Spleen (tissue), 11 donors: ENCODE data around the gene SFT2D1. TPM values are rescaled to one million over a fixed set of nuclear protein-coding genes. Genes with fewer than 3 reads are reported as not detected.

Experiments
- DNase-seq: peaks from one replicate; pipeline ENCODE4 v3.0.0-alpha.2; 2020
- H3K27ac ChIP-seq, 8 donors: fragments of 200-600 bp; sonication (generic) in 7 of 8; 1 replicate in 4 of 8; 2 replicates in 4 of 8; pipeline versions ENCODE4 v1.5.0 to v1.8.0; 2016 to 2021; ENCODE audit warnings: inconsistent platforms in 4 of 8, mild to moderate bottlenecking in 4 of 8, moderate library complexity in 1 of 8
- H3K27me3 ChIP-seq, 7 donors: fragments of 200-600 bp; sonication (generic) in 6 of 7; replicated peaks in 1 of 7; 1 replicate in 4 of 7; 2 replicates in 3 of 7; pipeline versions ENCODE4 v1.5.0 to v1.8.0; 2016 to 2021; ENCODE audit warnings: inconsistent platforms in 3 of 7, mild to moderate bottlenecking in 1 of 7
- H3K36me3 ChIP-seq, 6 donors: fragments of 200-600 bp; sonication (generic) in 5 of 6; 1 replicate in 4 of 6; 2 replicates in 2 of 6; pipeline versions ENCODE4 v1.5.0 to v1.8.0; 2016 to 2021; ENCODE audit warnings: inconsistent platforms in 2 of 6
- H3K4me1 ChIP-seq, 6 donors: fragments of 200-600 bp; sonication (generic) in 5 of 6; 1 replicate in 3 of 6; 2 replicates in 3 of 6; pipeline versions ENCODE4 v1.5.0 to v1.8.0; 2016 to 2021; ENCODE audit warnings: inconsistent platforms in 3 of 6
- H3K4me3 ChIP-seq, 8 donors: fragments of 200-600 bp; sonication (generic) in 7 of 8; 1 replicate in 4 of 8; 2 replicates in 4 of 8; pipeline versions ENCODE4 v1.5.0 to v1.8.0; 2016 to 2021; ENCODE audit warnings: inconsistent platforms in 4 of 8, mild to moderate bottlenecking in 4 of 8, moderate library complexity in 2 of 8
- H3K9me3 ChIP-seq, 8 donors: fragments of 200-600 bp; sonication (generic) in 7 of 8; 1 replicate in 4 of 8; 2 replicates in 4 of 8; pipeline versions ENCODE4 v1.5.0 to v1.8.0; 2016 to 2021; ENCODE audit warnings: inconsistent platforms in 4 of 8
- POLR2A ChIP-seq, 3 donors: fragments of 450-650 bp; IDR thresholded peaks; one replicate each; pipeline ENCODE4 v1.5.1; 2017; ENCODE audit warnings: antibody characterized with exemption in 3 of 3, mild to moderate bottlenecking in 1 of 3
- POLR2AphosphoS5 ChIP-seq, 3 donors: sonication (generic); formaldehyde crosslinking; IDR thresholded peaks; one replicate each; pipeline ENCODE4 v1.5.1; 2017; ENCODE audit warnings: antibody characterized with exemption in 3 of 3
- WGBS, 5 donors: extraction: QIAGEN DNeasy Blood & Tissue Kit in 3 of 5; methylation state at CpG; one replicate each; pipeline versions ENCODE4 v1.1.5 to v1.1.7; 2013 to 2018; 5-methylcytosine and 5-hydroxymethylcytosine counted together
- intact Hi-C: fragments of 100-400 bp; cut with DNase I; formaldehyde crosslinking; loops from one replicate; pipeline ENCODE4 v1.15.0; 2023; ENCODE audit warnings: low total_unique reads
- polyA plus RNA-seq, 3 donors: library from polyadenylated mRNA; stranded (reverse); fragments of 200-250 nt; gene quantifications; one replicate each; pipeline ENCODE4 v1.2.1, GENCODE V29; 2013
- total RNA-seq, 7 donors: library from RNA; depleted of rRNA in 3 of 7; stranded (reverse); fragments of >200 nt in 3 of 7; fragmentation: NEBNext Ultra II Directional in 4 of 7; extraction: Animal tissue kit (Norgen Biotek cat#: 25700) in 4 of 7; gene quantifications; one replicate each; pipeline versions ENCODE4 v1.1.0 to v1.2.1, GENCODE V29; 2016 to 2021
- TF ChIP-seq, protein P1 (sequence below), 11 experiments: fragments of 200-600 bp in 7 of 11; fragments of 450-650 bp in 4 of 11; sonication (generic) in 4 of 11; IDR thresholded peaks in 8 of 11; conservative IDR thresholded peaks in 3 of 11; 1 replicate in 7 of 11; 2 replicates in 4 of 11; pipeline versions ENCODE4 v1.4.0 to v1.8.0; 2016 to 2021; ENCODE audit warnings: antibody characterized with exemption in 11 of 11, inconsistent platforms in 4 of 11, mild to moderate bottlenecking in 1 of 11
- donor health status: healthy with polysubstance abuse.
- donor health status: DM: no; HTN: no; CAD: no; lungs with moderate emphysema.
- donor health status: DM: no; HTN: no; CAD: no.
- donor health status: Bipolar disorder and iron deficiency.
- donor health status: healthy.
- donor health status: DM: no; HTN: no; CAD: no.
- donor health status: DM: yes; HTN: yes; CAD: no.

The SFT2D1 gene
- total and polyA plus RNA-seq, 10 donors = 46.0 to 71.0 (median 55.5) TPM

DNA sequence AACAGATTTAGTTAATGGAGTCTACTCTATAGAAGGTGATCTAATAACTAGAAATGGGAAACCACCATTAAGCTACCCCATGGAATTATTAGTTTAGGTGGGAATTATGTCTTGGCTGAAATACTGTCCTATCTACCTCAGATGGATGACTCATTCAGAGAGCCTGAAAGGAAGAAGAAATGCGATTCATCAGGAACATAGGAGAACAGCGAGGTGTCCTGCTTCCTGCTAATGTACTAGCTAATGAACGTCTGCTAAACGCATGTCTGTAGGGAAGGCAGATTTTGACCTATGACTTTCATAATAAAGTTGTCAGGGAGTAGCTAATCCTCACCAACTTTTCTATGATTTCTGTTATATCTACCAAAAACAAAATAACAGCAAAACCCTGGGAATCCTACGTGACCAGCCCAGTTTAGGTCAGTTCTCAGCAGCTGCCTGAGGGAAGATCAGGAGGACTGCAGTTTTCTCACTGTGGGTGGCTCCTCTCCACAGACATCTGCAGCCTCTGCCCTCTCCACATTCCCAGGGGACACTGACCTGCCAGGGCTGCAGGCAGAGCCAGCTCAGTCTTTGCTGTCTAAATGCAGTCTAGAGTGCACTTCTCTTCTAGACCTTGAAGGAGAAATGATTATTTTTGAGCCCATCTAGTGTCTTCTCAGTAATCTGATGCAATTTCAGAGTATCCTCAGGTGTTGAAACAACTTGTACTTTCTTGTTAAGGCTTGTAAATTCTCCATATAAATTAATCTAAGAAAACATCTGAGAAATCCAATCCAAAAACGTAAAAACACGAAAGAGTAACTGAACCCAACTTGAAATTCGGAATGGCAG lies 18.1 kb upstream of the SFT2D1 start:
- Histone ChIP-seq H3K4me1 (peaks cover 0 to 12% (median 0%) of the 10 kb centered on the region in 6 donors), H3K4me3 (no peak overlapping the region), H3K27me3 (no peaks in the 10 kb centered on the region), H3K9me3 (peaks cover 0 to 3% (median 0%) of the 10 kb centered on the region in 8 donors), H3K27ac (peak overlapping the region in 3 of 8 donors; percentile 6 to 55 (median 30)), H3K36me3 (peaks cover 0 to 35% (median 15%) of the 10 kb centered on the region in 6 donors)
- TF ChIP-seq, protein P1, sequence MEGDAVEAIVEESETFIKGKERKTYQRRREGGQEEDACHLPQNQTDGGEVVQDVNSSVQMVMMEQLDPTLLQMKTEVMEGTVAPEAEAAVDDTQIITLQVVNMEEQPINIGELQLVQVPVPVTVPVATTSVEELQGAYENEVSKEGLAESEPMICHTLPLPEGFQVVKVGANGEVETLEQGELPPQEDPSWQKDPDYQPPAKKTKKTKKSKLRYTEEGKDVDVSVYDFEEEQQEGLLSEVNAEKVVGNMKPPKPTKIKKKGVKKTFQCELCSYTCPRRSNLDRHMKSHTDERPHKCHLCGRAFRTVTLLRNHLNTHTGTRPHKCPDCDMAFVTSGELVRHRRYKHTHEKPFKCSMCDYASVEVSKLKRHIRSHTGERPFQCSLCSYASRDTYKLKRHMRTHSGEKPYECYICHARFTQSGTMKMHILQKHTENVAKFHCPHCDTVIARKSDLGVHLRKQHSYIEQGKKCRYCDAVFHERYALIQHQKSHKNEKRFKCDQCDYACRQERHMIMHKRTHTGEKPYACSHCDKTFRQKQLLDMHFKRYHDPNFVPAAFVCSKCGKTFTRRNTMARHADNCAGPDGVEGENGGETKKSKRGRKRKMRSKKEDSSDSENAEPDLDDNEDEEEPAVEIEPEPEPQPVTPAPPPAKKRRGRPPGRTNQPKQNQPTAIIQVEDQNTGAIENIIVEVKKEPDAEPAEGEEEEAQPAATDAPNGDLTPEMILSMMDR (IDR thresholded peaks at IDR 0.05 in 8 of 11, conservative IDR thresholded peaks at IDR 0.05 in 3 of 11) = no peak
- TF ChIP-seq POLR2AphosphoS5 (IDR thresholded peaks at IDR 0.05) = no peak
- TF ChIP-seq POLR2A (IDR thresholded peaks at IDR 0.05) = no peak
- no peak for DNase-seq
- 47 to 80% (median 68%) methylated on average over 8 of the region's 8 CpGs for WGBS, 5 donors
- intact Hi-C loops = no loop called here

DNA sequence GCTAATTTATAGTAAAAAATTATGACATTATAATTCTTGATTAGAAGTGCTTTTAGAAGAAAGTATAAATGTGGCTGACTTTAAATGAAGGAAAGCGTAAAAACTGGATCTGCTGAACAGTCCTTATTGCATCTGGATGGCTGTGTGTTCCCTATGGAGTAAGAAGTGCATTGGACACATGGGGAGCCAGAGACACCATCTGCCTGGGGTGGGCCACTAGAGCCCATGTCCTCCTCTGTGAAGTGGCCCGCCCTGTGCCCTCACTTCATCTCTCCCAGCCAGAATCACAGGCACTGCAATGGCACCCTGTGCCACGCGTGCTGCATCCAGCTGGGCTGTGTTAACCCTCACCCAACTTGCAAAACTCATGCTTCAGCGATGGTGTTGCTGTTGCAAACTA lies 13.2 kb upstream of the SFT2D1 start:
- peaks cover 0 to 6% (median 0%) of the 10 kb centered on the region in 8 donors for H3K9me3 ChIP-seq
- H3K4me1 ChIP-seq = peaks cover 0 to 11% (median 2%) of the 10 kb centered on the region in 6 donors
- WGBS, 5 donors = 66 to 80% (median 71%) methylated on average over 5 of the region's 5 CpGs
- intact Hi-C loops = no loop called here
- H3K27ac ChIP-seq = no peak overlapping the region
- H3K36me3 ChIP-seq = no peaks in the 10 kb centered on the region
- no peak overlapping the region for H3K4me3 ChIP-seq
- no peaks in the 10 kb centered on the region for H3K27me3 ChIP-seq
- no peak for TF ChIP-seq POLR2AphosphoS5 (IDR thresholded peaks at IDR 0.05)
- DNase-seq = no peak

DNA sequence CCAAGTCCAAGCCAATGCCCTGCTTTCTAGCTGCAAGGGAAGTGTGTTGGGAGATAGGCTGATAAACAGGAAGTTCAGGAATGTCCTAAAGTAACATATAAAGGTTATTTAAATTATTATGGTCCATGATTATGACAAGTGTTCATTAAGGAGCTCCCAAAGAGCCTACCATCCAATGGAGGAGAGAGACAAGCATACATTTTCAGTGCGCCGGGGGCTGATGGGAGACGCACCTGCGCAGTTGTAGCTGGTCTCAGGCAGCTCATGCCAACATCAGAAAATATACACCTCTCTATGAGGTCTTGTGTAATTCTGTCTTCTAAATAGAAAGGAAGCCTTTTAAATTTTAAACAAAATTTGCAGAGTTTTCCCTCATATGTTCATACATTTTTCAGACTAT lies 12.6 kb upstream of the SFT2D1 start:
- Histone ChIP-seq H3K36me3 (no peaks in the 10 kb centered on the region), H3K9me3 (peaks cover 0 to 7% (median 0%) of the 10 kb centered on the region in 8 donors), H3K27me3 (no peaks in the 10 kb centered on the region), H3K27ac (no peak overlapping the region), H3K4me1 (peaks cover 0 to 11% (median 2%) of the 10 kb centered on the region in 6 donors), H3K4me3 (no peak overlapping the region)
- WGBS, 5 donors = 96 to 99% (median 98%) methylated on average over 4 of the region's 4 CpGs
- no peak for TF ChIP-seq POLR2A (IDR thresholded peaks at IDR 0.05)
- no peak for TF ChIP-seq POLR2AphosphoS5 (IDR thresholded peaks at IDR 0.05)
- TF ChIP-seq, protein P1 (IDR thresholded peaks at IDR 0.05 in 8 of 11, conservative IDR thresholded peaks at IDR 0.05 in 3 of 11) = no peak
- intact Hi-C loops = no loop called here
- no peak for DNase-seq

DNA sequence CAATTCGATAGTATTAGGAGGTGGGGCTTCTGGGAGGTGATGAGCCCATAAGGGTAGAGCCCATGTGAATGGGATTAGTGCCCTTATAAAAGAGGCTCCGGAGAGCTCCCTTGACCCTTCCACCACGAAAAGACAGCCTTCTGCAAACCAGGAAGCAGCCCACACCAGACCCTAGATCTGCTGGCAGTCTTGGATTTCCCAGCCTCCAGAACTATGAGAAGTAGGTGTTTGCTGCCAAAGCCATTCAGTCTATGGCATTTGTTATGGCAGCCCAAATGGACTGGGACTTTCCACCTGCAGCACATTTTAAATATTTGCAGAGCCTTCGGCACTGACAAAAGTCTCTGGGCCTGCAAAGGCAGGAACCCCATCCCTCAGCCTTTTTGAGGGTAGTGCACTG lies 11.8 kb upstream of the SFT2D1 start:
- 81 to 93% (median 91%) methylated on average over 3 to 4 of the region's 4 CpGs for WGBS, 5 donors

More for the DNA sequence above, 11.8 kb upstream of the SFT2D1 start:
- no peak for DNase-seq
- H3K4me1 ChIP-seq = peaks cover 0 to 11% (median 2%) of the 10 kb centered on the region in 6 donors
- intact Hi-C loops = no loop called here
- peaks cover 0 to 13% (median 0%) of the 10 kb centered on the region in 8 donors for H3K9me3 ChIP-seq
- TF ChIP-seq POLR2AphosphoS5 (IDR thresholded peaks at IDR 0.05) = no peak
- TF ChIP-seq POLR2A (IDR thresholded peaks at IDR 0.05) = no peak
- TF ChIP-seq, protein P1 (IDR thresholded peaks at IDR 0.05 in 8 of 11, conservative IDR thresholded peaks at IDR 0.05 in 3 of 11) = no peak
- no peak overlapping the region for H3K27ac ChIP-seq
- H3K27me3 ChIP-seq = no peaks in the 10 kb centered on the region
- H3K36me3 ChIP-seq = no peaks in the 10 kb centered on the region
- H3K4me3 ChIP-seq = no peak overlapping the region
